Immature natural killer cell (primary cell): Measurements from ENCODE around the gene VWA3A. TPM values are rescaled to one million over a fixed set of nuclear protein-coding genes. Genes with fewer than 3 reads are reported as not detected.
A peak's percentile ranks its signal among the peaks of the same experiment; 100 is the strongest.
"Not testable (repeated sequence)": the region's sequence is repeated elsewhere in the genome, so short reads cannot be mapped to it uniquely, and the experiment has no call there.

Experiments
- DNase-seq, 3 donors: peaks; one replicate each; pipeline ENCODE4 v3.0.0; 2022; ENCODE audit warnings: mixed read lengths in 1 of 3
- H3K27ac Mint-ChIP-seq, 6 donors: one replicate each; pipeline ENCODE4 v1.8.0; 2020; ENCODE audit warnings: mixed read lengths in 6 of 6, mild to moderate bottlenecking in 5 of 6, inconsistent platforms in 4 of 6, moderate library complexity in 3 of 6
- H3K27me3 Mint-ChIP-seq, 3 donors: one replicate each; pipeline ENCODE4 v1.8.0; 2020 to 2021; ENCODE audit warnings: low read depth in 3 of 3, mild to moderate bottlenecking in 3 of 3, mixed read lengths in 3 of 3, moderate library complexity in 3 of 3, inconsistent platforms in 1 of 3
- H3K36me3 Mint-ChIP-seq, 3 donors: one replicate each; pipeline ENCODE4 v1.8.0; 2020; ENCODE audit warnings: mixed read lengths in 3 of 3, inconsistent platforms in 2 of 3, mild to moderate bottlenecking in 2 of 3
- H3K4me1 Mint-ChIP-seq, 2 donors: one replicate each; pipeline ENCODE4 v1.8.0; 2020; ENCODE audit warnings: inconsistent platforms in 2 of 2, mild to moderate bottlenecking in 2 of 2, mixed read lengths in 2 of 2, moderate library complexity in 1 of 2
- H3K4me3 Mint-ChIP-seq, 5 donors: one replicate each; pipeline ENCODE4 v1.8.0; 2020; ENCODE audit warnings: mild to moderate bottlenecking in 5 of 5, mixed read lengths in 5 of 5, inconsistent platforms in 3 of 5, moderate library complexity in 3 of 5
- H3K9me3 Mint-ChIP-seq, 6 donors: one replicate each; pipeline ENCODE4 v1.8.0; 2020; ENCODE audit warnings: mild to moderate bottlenecking in 6 of 6, mixed read lengths in 6 of 6, inconsistent platforms in 4 of 6, moderate library complexity in 3 of 6
- polyA plus RNA-seq, 3 donors: library from polyadenylated mRNA; unstranded; fragments of 300-500 nt; fragmentation: Illumina TruSeq; gene quantifications; one replicate each; pipeline ENCODE4 v1.2.3, GENCODE V29; 2021

The VWA3A gene
- polyA plus RNA-seq, 3 donors from 2014 or later = not detected

DNA sequence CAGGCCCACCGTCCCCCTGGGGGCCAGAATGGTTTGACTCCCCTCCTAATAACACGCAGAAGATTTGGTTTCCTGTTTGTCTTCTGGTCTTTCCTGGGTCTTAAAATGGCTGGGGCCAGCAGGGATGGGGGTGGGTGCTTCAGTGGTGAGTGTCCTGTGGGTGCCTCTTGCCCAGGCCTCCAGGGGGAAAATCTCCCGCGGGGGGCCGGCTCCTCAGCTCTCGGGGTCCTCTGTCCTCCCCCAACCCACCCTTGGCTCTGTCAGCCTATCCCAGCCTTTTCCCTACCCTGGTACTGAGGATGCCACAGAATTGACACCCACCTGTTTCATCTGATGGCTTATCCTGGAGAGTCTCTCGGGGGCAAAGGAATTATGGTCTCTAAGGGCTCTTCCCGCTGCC, 46.1 kb downstream of the VWA3A start:
- no peak overlapping the region for H3K4me3 Mint-ChIP-seq
- H3K4me1 Mint-ChIP-seq = no peaks in the 10 kb centered on the region
- no peaks in the 10 kb centered on the region for H3K27me3 Mint-ChIP-seq
- no peaks in the 10 kb centered on the region for H3K36me3 Mint-ChIP-seq
- no peak overlapping the region for H3K27ac Mint-ChIP-seq
- DNase-seq = no peak
- H3K9me3 Mint-ChIP-seq = no peaks in the 10 kb centered on the region

- Mint-ChIP-seq H3K27ac (no peak overlapping the region), H3K9me3 (no peaks in the 10 kb centered on the region), H3K36me3 (no peaks in the 10 kb centered on the region), H3K4me3 (no peak overlapping the region), H3K27me3 (no peaks in the 10 kb centered on the region), H3K4me1 (no peaks in the 10 kb centered on the region)
- DNase-seq = no peak
Measured at GRCh38 chr16:22139008-22139407, 46.7 kb downstream of the VWA3A start.

DNA sequence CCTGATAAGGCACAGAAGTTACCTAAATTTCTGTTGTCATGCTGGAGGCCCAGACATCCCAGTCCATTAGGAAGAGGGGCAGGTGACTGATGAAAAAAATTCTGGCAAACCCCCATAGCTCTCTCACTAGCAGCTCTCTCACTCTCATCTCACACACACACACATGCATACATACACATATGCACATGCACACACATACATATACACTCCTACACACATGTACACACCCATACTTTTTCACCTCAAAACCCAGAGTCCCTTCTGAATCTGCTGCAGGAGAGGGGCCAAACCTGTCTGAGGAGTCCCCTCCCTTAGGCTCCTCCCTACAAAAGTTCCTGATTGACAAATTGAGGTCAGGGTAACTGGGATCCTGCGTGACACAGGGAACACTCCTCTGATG, 47.4 kb downstream of the VWA3A start:
- H3K27me3 Mint-ChIP-seq = no peaks in the 10 kb centered on the region
- H3K27ac Mint-ChIP-seq = no peak overlapping the region
- no peaks in the 10 kb centered on the region for H3K9me3 Mint-ChIP-seq
- H3K4me1 Mint-ChIP-seq = no peaks in the 10 kb centered on the region
- no peak overlapping the region for H3K4me3 Mint-ChIP-seq
- no peaks in the 10 kb centered on the region for H3K36me3 Mint-ChIP-seq
- DNase-seq = no peak

DNA sequence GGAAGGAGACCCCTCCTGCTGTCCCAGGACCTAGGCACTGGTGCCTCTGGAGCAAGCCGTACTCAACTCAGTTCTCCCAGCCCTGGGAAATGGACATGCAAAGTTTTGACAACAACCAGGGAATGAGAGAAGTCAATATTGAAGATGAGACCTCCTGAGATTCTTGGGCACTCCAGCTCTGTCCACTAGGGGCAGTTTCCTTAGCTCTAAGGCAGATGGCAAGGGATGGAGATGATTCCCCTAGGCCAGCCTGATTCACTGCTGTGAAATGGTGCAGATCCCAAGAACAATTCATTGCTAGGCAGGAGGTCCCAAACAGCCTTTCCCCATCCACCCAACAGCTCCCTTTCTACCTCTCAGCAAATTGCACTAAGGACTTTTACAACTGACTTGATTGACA, 49.4 kb downstream of the VWA3A start:
- no peaks in the 10 kb centered on the region for H3K36me3 Mint-ChIP-seq

GRCh38 chr16:22144520-22144919, 52.2 kb downstream of the VWA3A start:
- no peak overlapping the region for H3K4me3 Mint-ChIP-seq
- H3K9me3 Mint-ChIP-seq = no peaks in the 10 kb centered on the region
- no peaks in the 10 kb centered on the region for H3K4me1 Mint-ChIP-seq
- no peak for DNase-seq
- no peaks in the 10 kb centered on the region for H3K36me3 Mint-ChIP-seq
- no peak overlapping the region for H3K27ac Mint-ChIP-seq
- peaks cover 0 to 4% (median 0%) of the 10 kb centered on the region in 3 donors for H3K27me3 Mint-ChIP-seq

More for the DNA sequence above, 49.4 kb downstream of the VWA3A start:
- no peak for DNase-seq
- Mint-ChIP-seq H3K4me3 (no peak overlapping the region), H3K27me3 (peaks cover 0 to 1% (median 0%) of the 10 kb centered on the region in 3 donors), H3K27ac (no peak overlapping the region), H3K9me3 (no peaks in the 10 kb centered on the region), H3K4me1 (no peaks in the 10 kb centered on the region)

DNA sequence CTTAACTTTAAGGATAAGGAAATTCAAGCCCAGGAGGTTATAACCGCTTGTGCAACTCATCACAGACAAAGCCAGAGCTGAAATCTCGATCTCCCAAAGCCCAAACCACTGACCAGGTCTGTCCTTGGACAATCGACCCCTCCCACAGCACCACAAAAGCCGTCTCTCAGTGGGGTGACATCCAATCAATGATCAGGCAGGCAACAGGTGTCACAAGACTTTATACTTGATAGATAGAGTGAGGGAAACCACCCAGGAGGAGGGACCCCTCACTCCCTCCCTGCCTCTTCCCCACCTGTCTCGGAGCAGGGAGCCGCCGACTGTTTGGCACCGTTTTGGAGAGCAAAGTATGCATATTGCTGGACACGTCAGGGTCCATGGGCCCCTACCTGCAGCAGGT, 55.5 kb downstream of the VWA3A start:
- no peaks in the 10 kb centered on the region for H3K9me3 Mint-ChIP-seq
- no peak for DNase-seq
- H3K27me3 Mint-ChIP-seq = peaks cover 0 to 7% (median 0%) of the 10 kb centered on the region in 3 donors
- H3K27ac Mint-ChIP-seq = no peak overlapping the region
- no peak overlapping the region for H3K4me3 Mint-ChIP-seq
- H3K4me1 Mint-ChIP-seq = no peaks in the 10 kb centered on the region
- no peaks in the 10 kb centered on the region for H3K36me3 Mint-ChIP-seq

- no peaks in the 10 kb centered on the region for H3K4me1 Mint-ChIP-seq
- no peak overlapping the region for H3K27ac Mint-ChIP-seq
- H3K4me3 Mint-ChIP-seq = no peak overlapping the region
- H3K27me3 Mint-ChIP-seq = peaks cover 0 to 6% (median 0%) of the 10 kb centered on the region in 3 donors
- no peak for DNase-seq
- H3K9me3 Mint-ChIP-seq = no peaks in the 10 kb centered on the region
- no peaks in the 10 kb centered on the region for H3K36me3 Mint-ChIP-seq
Measured at GRCh38 chr16:22151246-22151998, 59.1 kb downstream of the VWA3A start.

- no peak for DNase-seq
- Mint-ChIP-seq H3K27me3 (peaks cover 0 to 6% (median 0%) of the 10 kb centered on the region in 3 donors), H3K4me3 (no peak overlapping the region), H3K27ac (no peak overlapping the region), H3K9me3 (no peaks in the 10 kb centered on the region), H3K4me1 (no peaks in the 10 kb centered on the region), H3K36me3 (no peaks in the 10 kb centered on the region)
Measured at GRCh38 chr16:22152316-22152715, 60.0 kb downstream of the VWA3A start.

DNA sequence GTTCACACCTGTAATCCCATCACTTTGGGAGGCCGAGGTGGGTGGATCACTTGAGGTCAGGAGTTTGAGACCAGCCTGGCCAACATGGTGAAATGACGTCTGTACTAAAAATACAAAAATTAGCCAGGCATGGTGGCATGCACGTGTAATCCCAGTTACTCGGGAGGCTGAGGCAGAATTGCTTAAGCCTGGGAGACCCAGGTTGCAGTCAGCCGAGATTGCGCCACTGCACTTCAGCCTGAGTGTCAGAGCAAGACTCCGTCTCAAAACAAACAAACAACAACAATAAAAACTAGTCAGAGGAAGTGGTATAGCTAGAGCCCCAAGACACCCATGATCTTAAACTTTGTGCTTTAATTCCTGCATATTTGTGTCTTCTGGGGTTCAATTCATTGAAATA, 60.7 kb downstream of the VWA3A start:
- H3K9me3 Mint-ChIP-seq, H3K27me3 Mint-ChIP-seq, H3K36me3 Mint-ChIP-seq, H3K27ac Mint-ChIP-seq, DNase-seq, H3K4me1 Mint-ChIP-seq, H3K4me3 Mint-ChIP-seq: not testable (repeated sequence)

DNA sequence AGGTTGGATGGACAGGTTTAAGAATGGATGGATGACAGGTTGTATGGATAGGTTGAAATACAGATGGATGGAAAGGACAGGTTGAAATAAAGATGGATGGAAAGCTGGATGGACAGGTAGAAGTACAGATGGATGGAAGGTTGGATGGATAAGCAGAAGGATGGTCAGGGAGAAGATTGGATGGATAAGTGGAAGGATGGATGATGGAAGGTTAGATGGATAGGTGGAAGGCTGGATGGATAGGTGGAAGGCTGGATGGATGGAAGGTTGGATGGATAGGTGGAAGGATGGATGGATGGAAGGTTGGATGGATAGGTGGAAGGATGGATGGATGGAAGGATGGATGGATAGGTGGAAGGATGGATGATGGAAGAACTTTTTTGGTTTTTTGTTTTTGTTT, 69.1 kb downstream of the VWA3A start:
- H3K4me3 Mint-ChIP-seq = peak overlapping the region in 4 of 5 donors; percentile 13 to 49 (median 30)

GRCh38 chr16:22161999-22162655, 69.8 kb downstream of the VWA3A start, which contains the start of gene SDR42E2:
Gene SDR42E2, plus strand, starts transcription at chr16:22162506. Its CDS starts 3,077 bp downstream, at chr16:22165583.
- peaks cover 2 to 15% (median 5%) of the 10 kb centered on the region in 3 donors for H3K27me3 Mint-ChIP-seq
- peaks cover 0 to 5% (median 3%) of the 10 kb centered on the region in 3 donors for H3K36me3 Mint-ChIP-seq
- peak; percentile 0 to 18 (median 6) for DNase-seq
- peak within 1 kb of the TSS; percentile 36 to 77 (median 70) for H3K4me3 Mint-ChIP-seq
- no peak within 1 kb of the TSS for H3K27ac Mint-ChIP-seq
- H3K4me1 Mint-ChIP-seq = peaks cover 6 to 12% of the 10 kb centered on the region in 2 donors
- H3K9me3 Mint-ChIP-seq = peaks cover 0 to 1% (median 0%) of the 10 kb centered on the region in 6 donors

More for the DNA sequence above, 69.1 kb downstream of the VWA3A start:
- peaks cover 2 to 15% (median 5%) of the 10 kb centered on the region in 3 donors for H3K27me3 Mint-ChIP-seq
- H3K9me3 Mint-ChIP-seq = peaks cover 0 to 1% (median 0%) of the 10 kb centered on the region in 6 donors
- H3K27ac Mint-ChIP-seq = no peak overlapping the region
- no peak for DNase-seq
- peaks cover 6 to 12% of the 10 kb centered on the region in 2 donors for H3K4me1 Mint-ChIP-seq
- peaks cover 0 to 5% (median 3%) of the 10 kb centered on the region in 3 donors for H3K36me3 Mint-ChIP-seq

DNA sequence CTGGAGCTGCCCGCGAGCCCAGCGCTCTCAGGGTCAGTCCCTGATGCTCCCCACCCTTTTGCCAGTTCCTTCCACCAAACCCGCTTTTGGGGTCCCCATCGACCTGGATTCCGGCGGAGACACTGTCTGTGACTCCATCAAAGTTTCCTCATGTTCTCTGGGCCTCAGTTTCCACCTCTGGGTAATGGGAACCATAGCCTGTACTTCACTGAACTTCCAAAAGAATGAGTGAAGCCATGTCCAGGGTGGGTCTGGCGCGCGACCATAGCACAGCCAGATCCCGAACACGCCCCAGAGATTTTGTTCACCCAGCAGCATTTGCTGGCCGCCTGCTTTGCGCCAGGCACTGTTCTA, 70.3 kb downstream of the VWA3A start:
- Mint-ChIP-seq H3K4me1 (peaks cover 6 to 12% of the 10 kb centered on the region in 2 donors), H3K36me3 (peaks cover 0 to 5% (median 3%) of the 10 kb centered on the region in 3 donors), H3K27ac (no peak overlapping the region), H3K9me3 (peaks cover 0 to 1% (median 0%) of the 10 kb centered on the region in 6 donors), H3K27me3 (peaks cover 2 to 15% (median 5%) of the 10 kb centered on the region in 3 donors), H3K4me3 (peak overlapping the region in 4 of 5 donors; percentile 18 to 53 (median 36))
- DNase-seq = no peak

GRCh38 chr16:22163806-22164205, 71.5 kb downstream of the VWA3A start:
- Mint-ChIP-seq H3K36me3 (peaks cover 0 to 5% (median 3%) of the 10 kb centered on the region in 3 donors), H3K27ac (no peak overlapping the region), H3K4me3 (no peak overlapping the region), H3K27me3 (peaks cover 0 to 12% (median 2%) of the 10 kb centered on the region in 3 donors), H3K9me3 (peaks cover 0 to 1% (median 0%) of the 10 kb centered on the region in 6 donors), H3K4me1 (peaks cover 6 to 12% of the 10 kb centered on the region in 2 donors)
- no peak for DNase-seq

- peaks cover 0 to 5% (median 3%) of the 10 kb centered on the region in 3 donors for H3K36me3 Mint-ChIP-seq
- no peak overlapping the region for H3K27ac Mint-ChIP-seq
- no peak overlapping the region for H3K4me3 Mint-ChIP-seq
- H3K27me3 Mint-ChIP-seq = peaks cover 0 to 12% (median 2%) of the 10 kb centered on the region in 3 donors
- peaks cover 0 to 1% (median 0%) of the 10 kb centered on the region in 6 donors for H3K9me3 Mint-ChIP-seq
- DNase-seq = no peak
- H3K4me1 Mint-ChIP-seq = peaks cover 6 to 12% of the 10 kb centered on the region in 2 donors
Measured at GRCh38 chr16:22164482-22164881, 72.1 kb downstream of the VWA3A start.
